HCT116 (cell line): ENCODE data around the gene GLRX3. TPM values are rescaled to one million over a fixed set of nuclear protein-coding genes. Genes with fewer than 3 reads are reported as not detected.

Source experiments
- ATAC-seq: fragments of 200-7000 bp; cut with Tn5 transposase; 2 replicates; pipeline ENCODE4 v1.9.1; 2020; ENCODE audit warnings: mild to moderate bottlenecking, moderate library complexity
- BruUV-seq: library from RNA; stranded (reverse); fragments of 400-500 nt; replicated peaks from 2 replicates; lab custom pipeline; 2021; lab: Mats Ljungman, UMichigan
- CTCF ChIA-PET: fragments of 300-600 bp; sonication (Branson Sonifier 250); formaldehyde crosslinking; loops from one replicate; lab custom pipeline; 2021; ENCODE audit warnings: antibody characterized with exemption; lab: Charles Lee
- POLR2A ChIA-PET: fragments of 300-600, 350-600 bp; sonication (Branson Sonifier 250); formaldehyde crosslinking; loops from one replicate; lab custom pipeline; 2021; ENCODE audit warnings: antibody characterized with exemption; lab: Charles Lee
- RAD21 ChIA-PET, 2 experiments: fragments of 300-600 bp; sonication (Branson Sonifier 250); formaldehyde crosslinking; loops; one replicate each; lab custom pipeline; 2023; ENCODE audit warnings: low total read pairs in 2 of 2; ENCODE audit not compliant: uncharacterized antibody in 2 of 2, unreplicated experiment in 2 of 2, low non-redundant PET in 1 of 2; lab: Charles Lee
- DNase-seq: peaks from one replicate; pipeline ENCODE4 v3.0.0-alpha.2; 2010; ENCODE audit warnings: low read depth, low spot score
- H2AFZ ChIP-seq: fragments of 200-600 bp; shearing (Covaris generic), sonication (generic); 2 replicates; pipeline ENCODE4 v1.6.1; 2017; ENCODE audit warnings: low read depth, mixed run types, mixed read lengths, antibody characterized with exemption, low read length; ENCODE audit not compliant: poor library complexity, severe bottlenecking
- H3K27ac ChIP-seq: 2 replicates; pipeline ENCODE4 v1.5.1; 2012; ENCODE audit warnings: low read depth, low read length
- H3K27me3 ChIP-seq: fragments of 200-600 bp; sonication (generic); 2 replicates; pipeline ENCODE4 v1.6.1; 2016; ENCODE audit warnings: mixed run types, low read length, mixed read lengths; ENCODE audit not compliant: insufficient read depth
- H3K36me3 ChIP-seq, 2 experiments: fragments of 200-500 bp in 1 of 2; fragments of 200-600 bp in 1 of 2; sonication (Bioruptor generic) in 1 of 2; sonication (generic) in 1 of 2; 2 replicates each; pipeline versions ENCODE4 v1.5.1 to v1.6.1; 2014 to 2016; ENCODE audit warnings: low read length in 2 of 2, inconsistent platforms in 1 of 2, mixed read lengths in 1 of 2, mixed run types in 1 of 2; ENCODE audit not compliant: insufficient read depth in 2 of 2, control insufficient read depth in 1 of 2
- H3K4me1 ChIP-seq, 2 experiments: fragments of 200-600 bp in 1 of 2; sonication (generic) in 1 of 2; 2 replicates each; pipeline versions ENCODE4 v1.5.1 to v1.6.1; 2012 to 2017; ENCODE audit warnings: low read length in 2 of 2, inconsistent platforms in 1 of 2, mild to moderate bottlenecking in 1 of 2, mixed read lengths in 1 of 2, mixed run types in 1 of 2, moderate library complexity in 1 of 2; ENCODE audit not compliant: insufficient read depth in 2 of 2, control insufficient read depth in 1 of 2
- H3K4me2 ChIP-seq: fragments of 200-600 bp; sonication (generic); 2 replicates; pipeline ENCODE4 v1.6.1; 2017; ENCODE audit warnings: mixed run types, low read length, mixed read lengths
- H3K4me3 ChIP-seq, 2 experiments: fragments of 200-600 bp in 1 of 2; sonication (generic) in 1 of 2; replicated peaks in 1 of 2; 2 replicates each; pipeline ENCODE4 v1.5.1; 2011 to 2016; ENCODE audit warnings: low read length in 2 of 2, control low read depth in 1 of 2, low read depth in 1 of 2, mild to moderate bottlenecking in 1 of 2, mixed read lengths in 1 of 2, mixed run types in 1 of 2
- H3K79me2 ChIP-seq: fragments of 200-600 bp; sonication (generic); 2 replicates; pipeline ENCODE4 v1.6.1; 2017; ENCODE audit warnings: mild to moderate bottlenecking, mixed run types, low read length, moderate library complexity, mixed read lengths; ENCODE audit not compliant: insufficient read depth
- H3K9ac ChIP-seq: fragments of 200-600 bp; sonication (generic); 2 replicates; pipeline ENCODE4 v1.6.1; 2016; ENCODE audit warnings: low read length, mixed read lengths
- H3K9me2 ChIP-seq: fragments of 200-600 bp; sonication (generic), shearing (Covaris generic); 2 replicates; pipeline ENCODE4 v1.6.1; 2017; ENCODE audit warnings: mixed run types, mild to moderate bottlenecking, moderate library complexity; ENCODE audit not compliant: insufficient read depth
- H3K9me3 ChIP-seq, 2 experiments: fragments of 200-500 bp in 1 of 2; fragments of 200-600 bp in 1 of 2; sonication (Bioruptor generic) in 1 of 2; sonication (generic) in 1 of 2; 2 replicates each; pipeline ENCODE4 v1.6.1; 2014 to 2017; ENCODE audit warnings: low read length in 2 of 2, mixed read lengths in 2 of 2, inconsistent platforms in 1 of 2, low read depth in 1 of 2, mild to moderate bottlenecking in 1 of 2, mixed run types in 1 of 2, moderate library complexity in 1 of 2; ENCODE audit not compliant: control insufficient read depth in 1 of 2, insufficient read depth in 1 of 2
- H4K20me1 ChIP-seq: fragments of 200-600 bp; sonication (generic), shearing (Covaris generic); 2 replicates; pipeline ENCODE4 v1.6.1; 2017; ENCODE audit warnings: mixed run types, mild to moderate bottlenecking, moderate library complexity; ENCODE audit not compliant: insufficient read depth
- CEBPB ChIP-seq: IDR thresholded peaks from 2 replicates; pipeline ENCODE4 v1.6.1; 2012; ENCODE audit warnings: low read depth
- EGR1 ChIP-seq: IDR thresholded peaks from 2 replicates; pipeline ENCODE4 v1.6.1; 2012; ENCODE audit warnings: low read depth
- ELF1 ChIP-seq: IDR thresholded peaks from 2 replicates; pipeline ENCODE4 v1.6.1; 2012; ENCODE audit warnings: low read depth, borderline replicate concordance
- EZH2 ChIP-seq: fragments of 200-600 bp; sonication (generic); IDR thresholded peaks from 2 replicates; pipeline ENCODE4 v1.6.1; 2017; ENCODE audit warnings: antibody characterized with exemption, mixed run types
- EZH2phosphoT487 ChIP-seq: fragments of 200-600 bp; IDR thresholded peaks from 2 replicates; pipeline ENCODE4 v1.6.1; 2018; ENCODE audit warnings: antibody characterized with exemption, borderline replicate concordance
- FOSL1 ChIP-seq: IDR thresholded peaks from 2 replicates; pipeline ENCODE4 v1.6.1; 2012; ENCODE audit warnings: low read depth
- POLR2A ChIP-seq: IDR thresholded peaks from 2 replicates; pipeline ENCODE4 v1.7.0; 2011; ENCODE audit warnings: borderline replicate concordance; ENCODE audit not compliant: insufficient read depth, insufficient read length; ENCODE audit errors: extremely low read depth
- POLR2AphosphoS5 ChIP-seq: IDR thresholded peaks from 2 replicates; pipeline ENCODE4 v1.6.1; 2011; ENCODE audit warnings: mild to moderate bottlenecking, low read depth, low read length, moderate library complexity
- SIN3A ChIP-seq: IDR thresholded peaks from 2 replicates; pipeline ENCODE4 v1.6.1; 2012; ENCODE audit warnings: low read depth
- SP1 ChIP-seq: IDR thresholded peaks from 2 replicates; pipeline ENCODE4 v1.6.1; 2012; ENCODE audit warnings: low read depth
- SRF ChIP-seq: IDR thresholded peaks from 2 replicates; pipeline ENCODE4 v1.6.1; 2012; ENCODE audit warnings: low read depth
- TCF7L2 ChIP-seq: IDR thresholded peaks from 2 replicates; pipeline ENCODE4 v1.7.0; 2011; ENCODE audit warnings: borderline replicate concordance, inconsistent platforms; ENCODE audit not compliant: insufficient read depth, insufficient read length; ENCODE audit errors: extremely low read depth
- YY1 ChIP-seq: IDR thresholded peaks from 2 replicates; pipeline ENCODE4 v1.6.1; 2011; ENCODE audit warnings: low read length, low read depth, moderate library complexity, mild to moderate bottlenecking; ENCODE audit not compliant: insufficient replicate concordance; ENCODE audit errors: extremely low read depth
- ZNF274 ChIP-seq: fragments of 200-500 bp; sonication (Bioruptor generic); IDR thresholded peaks from 2 replicates; pipeline ENCODE4 v1.6.1; 2014; ENCODE audit warnings: mild to moderate bottlenecking, low read depth, low read length, inconsistent platforms
- intact Hi-C: fragments of 100-400 bp; cut with micrococcal nuclease; formaldehyde crosslinking; loops from 2 replicates; pipeline ENCODE4 v1.10.0; 2022
- total RNA-seq: library from RNA; stranded (reverse); gene quantifications from one replicate; pipeline ENCODE4 v1.2.1, GENCODE V29; 2021; ENCODE audit not compliant: unreplicated experiment
- TF ChIP-seq, protein P1 (sequence below): IDR thresholded peaks from 2 replicates; pipeline ENCODE4 v1.6.1; 2012
- TF ChIP-seq, protein P2 (sequence below): IDR thresholded peaks from 2 replicates; pipeline ENCODE4 v1.6.1; 2012; ENCODE audit warnings: low read depth
- TF ChIP-seq, protein P3 (sequence below), 3 experiments: fragments of 200-600 bp in 1 of 3; sonication (generic) in 1 of 3; IDR thresholded peaks in 2 of 3; conservative IDR thresholded peaks in 1 of 3; 2 replicates each; pipeline ENCODE4 v1.5.1; 2012 to 2017; ENCODE audit warnings: low read depth in 2 of 3, low read length in 2 of 3, antibody characterized with exemption in 1 of 3, borderline replicate concordance in 1 of 3, control low read depth in 1 of 3, mild to moderate bottlenecking in 1 of 3, mixed read lengths in 1 of 3, mixed run types in 1 of 3, moderate library complexity in 1 of 3; ENCODE audit not compliant: insufficient read depth in 1 of 3
- TF ChIP-seq, protein P4 (sequence below): IDR thresholded peaks from 2 replicates; pipeline ENCODE4 v1.6.1; 2011; ENCODE audit warnings: mild to moderate bottlenecking, low read length, moderate library complexity; ENCODE audit not compliant: insufficient replicate concordance; ENCODE audit errors: extremely low read depth

GLRX3 gene
- total RNA-seq, 1 experiment from 2014 or later = 59.1 TPM

DNA sequence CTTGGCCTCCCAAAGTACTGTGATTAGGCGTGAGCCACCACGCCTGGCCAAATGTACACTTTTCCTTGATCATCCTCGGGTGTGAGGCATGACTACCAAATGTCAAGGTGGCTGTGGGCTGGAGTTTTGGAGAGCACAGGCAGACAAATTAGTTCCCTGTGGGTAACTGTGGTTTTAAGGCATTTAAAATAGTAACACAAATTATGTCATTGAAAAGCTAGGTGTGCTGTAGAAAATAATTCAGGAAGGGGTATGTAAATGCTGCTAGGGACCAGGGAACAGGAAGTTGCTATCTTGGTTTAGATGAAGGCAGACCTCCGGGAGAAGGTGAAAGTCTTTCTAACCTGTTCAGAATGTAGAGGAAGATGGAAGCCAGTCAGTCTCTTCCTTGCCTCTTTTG, 9.9 kb downstream of the GLRX3 start:
- TF ChIP-seq SP1 (no peak), POLR2A (no peak), SIN3A (no peak), EZH2phosphoT487 (no peak), TCF7L2 (no peak), POLR2AphosphoS5 (no peak), FOSL1 (no peak), ZNF274 (no peak), YY1 (no peak), SRF (no peak), EGR1 (no peak), CEBPB (no peak), EZH2 (no peak), ELF1 (no peak)
- TF ChIP-seq, protein P1, sequence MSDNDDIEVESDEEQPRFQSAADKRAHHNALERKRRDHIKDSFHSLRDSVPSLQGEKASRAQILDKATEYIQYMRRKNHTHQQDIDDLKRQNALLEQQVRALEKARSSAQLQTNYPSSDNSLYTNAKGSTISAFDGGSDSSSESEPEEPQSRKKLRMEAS = no peak
- TF ChIP-seq, protein P2, sequence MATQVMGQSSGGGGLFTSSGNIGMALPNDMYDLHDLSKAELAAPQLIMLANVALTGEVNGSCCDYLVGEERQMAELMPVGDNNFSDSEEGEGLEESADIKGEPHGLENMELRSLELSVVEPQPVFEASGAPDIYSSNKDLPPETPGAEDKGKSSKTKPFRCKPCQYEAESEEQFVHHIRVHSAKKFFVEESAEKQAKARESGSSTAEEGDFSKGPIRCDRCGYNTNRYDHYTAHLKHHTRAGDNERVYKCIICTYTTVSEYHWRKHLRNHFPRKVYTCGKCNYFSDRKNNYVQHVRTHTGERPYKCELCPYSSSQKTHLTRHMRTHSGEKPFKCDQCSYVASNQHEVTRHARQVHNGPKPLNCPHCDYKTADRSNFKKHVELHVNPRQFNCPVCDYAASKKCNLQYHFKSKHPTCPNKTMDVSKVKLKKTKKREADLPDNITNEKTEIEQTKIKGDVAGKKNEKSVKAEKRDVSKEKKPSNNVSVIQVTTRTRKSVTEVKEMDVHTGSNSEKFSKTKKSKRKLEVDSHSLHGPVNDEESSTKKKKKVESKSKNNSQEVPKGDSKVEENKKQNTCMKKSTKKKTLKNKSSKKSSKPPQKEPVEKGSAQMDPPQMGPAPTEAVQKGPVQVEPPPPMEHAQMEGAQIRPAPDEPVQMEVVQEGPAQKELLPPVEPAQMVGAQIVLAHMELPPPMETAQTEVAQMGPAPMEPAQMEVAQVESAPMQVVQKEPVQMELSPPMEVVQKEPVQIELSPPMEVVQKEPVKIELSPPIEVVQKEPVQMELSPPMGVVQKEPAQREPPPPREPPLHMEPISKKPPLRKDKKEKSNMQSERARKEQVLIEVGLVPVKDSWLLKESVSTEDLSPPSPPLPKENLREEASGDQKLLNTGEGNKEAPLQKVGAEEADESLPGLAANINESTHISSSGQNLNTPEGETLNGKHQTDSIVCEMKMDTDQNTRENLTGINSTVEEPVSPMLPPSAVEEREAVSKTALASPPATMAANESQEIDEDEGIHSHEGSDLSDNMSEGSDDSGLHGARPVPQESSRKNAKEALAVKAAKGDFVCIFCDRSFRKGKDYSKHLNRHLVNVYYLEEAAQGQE = no peak
- TF ChIP-seq, protein P3, sequence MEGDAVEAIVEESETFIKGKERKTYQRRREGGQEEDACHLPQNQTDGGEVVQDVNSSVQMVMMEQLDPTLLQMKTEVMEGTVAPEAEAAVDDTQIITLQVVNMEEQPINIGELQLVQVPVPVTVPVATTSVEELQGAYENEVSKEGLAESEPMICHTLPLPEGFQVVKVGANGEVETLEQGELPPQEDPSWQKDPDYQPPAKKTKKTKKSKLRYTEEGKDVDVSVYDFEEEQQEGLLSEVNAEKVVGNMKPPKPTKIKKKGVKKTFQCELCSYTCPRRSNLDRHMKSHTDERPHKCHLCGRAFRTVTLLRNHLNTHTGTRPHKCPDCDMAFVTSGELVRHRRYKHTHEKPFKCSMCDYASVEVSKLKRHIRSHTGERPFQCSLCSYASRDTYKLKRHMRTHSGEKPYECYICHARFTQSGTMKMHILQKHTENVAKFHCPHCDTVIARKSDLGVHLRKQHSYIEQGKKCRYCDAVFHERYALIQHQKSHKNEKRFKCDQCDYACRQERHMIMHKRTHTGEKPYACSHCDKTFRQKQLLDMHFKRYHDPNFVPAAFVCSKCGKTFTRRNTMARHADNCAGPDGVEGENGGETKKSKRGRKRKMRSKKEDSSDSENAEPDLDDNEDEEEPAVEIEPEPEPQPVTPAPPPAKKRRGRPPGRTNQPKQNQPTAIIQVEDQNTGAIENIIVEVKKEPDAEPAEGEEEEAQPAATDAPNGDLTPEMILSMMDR (IDR thresholded peaks at IDR 0.05 in 2 of 3, conservative IDR thresholded peaks at IDR 0.05 in 1 of 3; ENCODE audit: borderline replicate concordance in 1 of 3, insufficient read depth in 1 of 3, low read depth in 2 of 3, low read length in 2 of 3) = no peak
- TF ChIP-seq, protein P4, sequence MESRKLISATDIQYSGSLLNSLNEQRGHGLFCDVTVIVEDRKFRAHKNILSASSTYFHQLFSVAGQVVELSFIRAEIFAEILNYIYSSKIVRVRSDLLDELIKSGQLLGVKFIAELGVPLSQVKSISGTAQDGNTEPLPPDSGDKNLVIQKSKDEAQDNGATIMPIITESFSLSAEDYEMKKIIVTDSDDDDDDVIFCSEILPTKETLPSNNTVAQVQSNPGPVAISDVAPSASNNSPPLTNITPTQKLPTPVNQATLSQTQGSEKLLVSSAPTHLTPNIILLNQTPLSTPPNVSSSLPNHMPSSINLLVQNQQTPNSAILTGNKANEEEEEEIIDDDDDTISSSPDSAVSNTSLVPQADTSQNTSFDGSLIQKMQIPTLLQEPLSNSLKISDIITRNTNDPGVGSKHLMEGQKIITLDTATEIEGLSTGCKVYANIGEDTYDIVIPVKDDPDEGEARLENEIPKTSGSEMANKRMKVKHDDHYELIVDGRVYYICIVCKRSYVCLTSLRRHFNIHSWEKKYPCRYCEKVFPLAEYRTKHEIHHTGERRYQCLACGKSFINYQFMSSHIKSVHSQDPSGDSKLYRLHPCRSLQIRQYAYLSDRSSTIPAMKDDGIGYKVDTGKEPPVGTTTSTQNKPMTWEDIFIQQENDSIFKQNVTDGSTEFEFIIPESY = no peak
- H3K79me2 ChIP-seq = peaks cover 89% of the 10 kb centered on the region
- H3K4me1 ChIP-seq = no peaks in the 10 kb centered on the region
- no peaks in the 10 kb centered on the region for H3K27me3 ChIP-seq
- H3K9me2 ChIP-seq = no peaks in the 10 kb centered on the region
- DNase-seq = no peak
- H3K4me2 ChIP-seq = no peak overlapping the region
- ChIA-PET RAD21 (no interaction called here), CTCF (interaction anchor here (0.6 kb wide), 1 partner anchor 54 kb away, joined by 4 read pairs; no protein-coding TSS in a partner anchor), POLR2A (no interaction called here)
- H3K36me3 ChIP-seq = peaks cover 0 to 4% of the 10 kb centered on the region in 2 experiments; a peak in 1 of 4 replicates
- H3K9me3 ChIP-seq = no peaks in the 10 kb centered on the region
- BruUV-seq = no TSS peak
- H3K27ac ChIP-seq = no peak overlapping the region
- no peak overlapping the region for H2AFZ ChIP-seq
- no peaks in the 10 kb centered on the region for H4K20me1 ChIP-seq
- ATAC-seq = no peak
- intact Hi-C loops = no loop called here
- no peak overlapping the region for H3K9ac ChIP-seq
- H3K4me3 ChIP-seq = no peak overlapping the region
